Endometrial microvascular endothelial cells (primary cell): Measurements from ENCODE around the gene ZIC5. TPM values are rescaled to one million over a fixed set of nuclear protein-coding genes. Genes with fewer than 3 reads are reported as not detected.
"Not testable (repeated sequence)": the region's sequence is repeated elsewhere in the genome, so short reads cannot be mapped to it uniquely, and the experiment has no call there.

Experiments used
- in situ Hi-C: cut with HindIII; loops from 2 replicates; pipeline ENCODE4 v1.10.0; 2017; ENCODE audit warnings: low sequenced_read_pairs, low pct_unique_long_range_greater_than_20kb; ENCODE audit errors: inconsistent ontology term
- total RNA-seq: library from RNA; depleted of rRNA; stranded (reverse); fragments of >200 nt; gene quantifications from one replicate; pipeline ENCODE4 v1.2.3, GENCODE V29; 2015; ENCODE audit errors: inconsistent ontology term

The ZIC5 gene
- total RNA-seq, 1 donor from 2014 or later, result not detected

GRCh38 chr13:99966064-99966805 is 5.3 kb downstream of the ZIC5 start:
- in situ Hi-C loops, result no loop called here

- in situ Hi-C loops, result no loop called here
Measured at GRCh38 chr13:99965329-99966000, 6.1 kb downstream of the ZIC5 start.

- in situ Hi-C loops, result no loop called here
Measured at GRCh38 chr13:99963816-99964339, 7.7 kb downstream of the ZIC5 start.

GRCh38 chr13:99962242-99962641 is 9.3 kb downstream of the ZIC5 start:
- in situ Hi-C loops, result no loop called here

- in situ Hi-C loops, result no loop called here
Measured at GRCh38 chr13:99961636-99962035, 9.9 kb downstream of the ZIC5 start.

- in situ Hi-C loops, result no loop called here
Measured at GRCh38 chr13:99960663-99961311, 10.8 kb downstream of the ZIC5 start.

GRCh38 chr13:99959540-99960230 is 11.9 kb downstream of the ZIC5 start:
- in situ Hi-C loops, result no loop called here

- in situ Hi-C loops, result no loop called here
Measured at GRCh38 chr13:99959127-99959539, 12.4 kb downstream of the ZIC5 start.

GRCh38 chr13:99958406-99959126 is 13.0 kb downstream of the ZIC5 start:
- in situ Hi-C loops, result no loop called here

- in situ Hi-C loops, result no loop called here
Measured at GRCh38 chr13:99956473-99957349, 14.9 kb downstream of the ZIC5 start.

- in situ Hi-C loops, result no loop called here
Measured at GRCh38 chr13:99955747-99956472, 15.7 kb downstream of the ZIC5 start.

GRCh38 chr13:99955107-99955746 is 16.3 kb downstream of the ZIC5 start:
- in situ Hi-C loops, result no loop called here

GRCh38 chr13:99953138-99953755 is 18.3 kb downstream of the ZIC5 start:
- in situ Hi-C loops, result no loop called here

GRCh38 chr13:99951666-99952065 is 19.9 kb downstream of the ZIC5 start:
- in situ Hi-C loops, result not testable (repeated sequence)

- in situ Hi-C loops, result loop anchor here (25.0 kb wide), 1 partner anchor 562 kb away; no protein-coding TSS in a partner anchor
Measured at GRCh38 chr13:99949679-99950413, 21.7 kb downstream of the ZIC5 start.
